Stimulated activated CD8-positive, alpha-beta memory T cell treated with anti-CD3 and anti-CD28 coated beads, Interleukin-4, amount 100 ng/mL, for 1 hour (primary cell): ENCODE data around the gene PICALM.

Experiments used
- DNase-seq, 2 donors: peaks; one replicate each; pipeline ENCODE4 v3.0.0-alpha.2; 2020; ENCODE audit warnings: low read depth in 2 of 2, low spot score in 1 of 2

PICALM gene

GRCh38 chr11:86047275-86047991 is 21.5 kb downstream of the PICALM start:
- DNase-seq: no peak

GRCh38 chr11:86046116-86046515 is 22.8 kb downstream of the PICALM start:
- no peak for DNase-seq

DNA sequence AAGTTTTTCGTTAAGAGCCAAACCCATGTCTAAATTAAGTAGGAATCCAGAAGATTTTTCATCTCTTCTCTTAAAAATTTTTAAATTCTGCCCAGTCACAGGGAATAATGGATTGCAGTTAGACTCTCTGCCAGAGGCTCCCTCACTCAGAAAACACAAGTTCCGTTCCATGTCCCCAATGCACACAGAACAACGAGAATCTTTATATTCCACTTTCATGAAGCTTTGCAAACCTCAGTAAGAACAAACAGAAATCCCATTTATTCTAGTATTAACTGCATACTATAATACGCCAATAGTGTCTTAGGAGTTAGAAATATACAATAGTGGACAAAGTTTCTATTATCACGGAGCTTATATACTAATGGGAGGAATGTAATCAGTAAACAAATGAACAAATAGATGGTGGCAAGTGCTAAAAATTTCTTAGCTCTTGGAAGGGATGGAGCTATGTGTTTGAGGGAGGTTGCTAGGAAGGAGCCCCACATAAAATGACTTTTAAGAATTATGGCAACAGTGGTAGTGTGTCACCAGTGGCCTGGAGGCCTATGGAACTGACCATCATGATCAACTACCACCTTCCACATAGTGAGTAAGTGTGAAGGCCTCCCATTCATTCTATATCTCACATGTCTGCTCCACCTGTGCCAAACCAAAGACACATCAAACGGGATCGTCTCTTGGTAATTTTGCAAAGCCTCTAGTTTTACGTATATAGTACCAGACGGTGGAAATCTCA is 24.9 kb downstream of the PICALM start:
- DNase-seq: no peak

DNA sequence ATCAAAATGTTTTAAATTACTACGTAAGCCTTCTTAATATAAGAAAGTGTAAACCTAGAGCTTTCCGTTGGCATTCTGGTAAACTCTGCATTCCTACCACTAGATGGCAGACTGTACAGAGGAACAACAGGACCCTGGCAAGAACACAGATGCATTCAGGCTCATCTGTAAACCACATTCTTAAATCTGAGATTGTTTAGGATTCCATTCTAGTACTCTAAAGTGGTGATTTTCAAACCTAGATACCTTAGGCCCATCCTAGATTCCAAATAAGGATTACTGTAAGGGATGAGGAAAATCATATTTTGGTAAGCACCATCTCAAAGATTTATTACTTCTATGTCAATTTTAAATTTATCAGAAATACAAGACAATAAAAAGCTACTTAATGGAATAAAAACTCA is 26.9 kb downstream of the PICALM start:
- DNase-seq: no peak

DNA sequence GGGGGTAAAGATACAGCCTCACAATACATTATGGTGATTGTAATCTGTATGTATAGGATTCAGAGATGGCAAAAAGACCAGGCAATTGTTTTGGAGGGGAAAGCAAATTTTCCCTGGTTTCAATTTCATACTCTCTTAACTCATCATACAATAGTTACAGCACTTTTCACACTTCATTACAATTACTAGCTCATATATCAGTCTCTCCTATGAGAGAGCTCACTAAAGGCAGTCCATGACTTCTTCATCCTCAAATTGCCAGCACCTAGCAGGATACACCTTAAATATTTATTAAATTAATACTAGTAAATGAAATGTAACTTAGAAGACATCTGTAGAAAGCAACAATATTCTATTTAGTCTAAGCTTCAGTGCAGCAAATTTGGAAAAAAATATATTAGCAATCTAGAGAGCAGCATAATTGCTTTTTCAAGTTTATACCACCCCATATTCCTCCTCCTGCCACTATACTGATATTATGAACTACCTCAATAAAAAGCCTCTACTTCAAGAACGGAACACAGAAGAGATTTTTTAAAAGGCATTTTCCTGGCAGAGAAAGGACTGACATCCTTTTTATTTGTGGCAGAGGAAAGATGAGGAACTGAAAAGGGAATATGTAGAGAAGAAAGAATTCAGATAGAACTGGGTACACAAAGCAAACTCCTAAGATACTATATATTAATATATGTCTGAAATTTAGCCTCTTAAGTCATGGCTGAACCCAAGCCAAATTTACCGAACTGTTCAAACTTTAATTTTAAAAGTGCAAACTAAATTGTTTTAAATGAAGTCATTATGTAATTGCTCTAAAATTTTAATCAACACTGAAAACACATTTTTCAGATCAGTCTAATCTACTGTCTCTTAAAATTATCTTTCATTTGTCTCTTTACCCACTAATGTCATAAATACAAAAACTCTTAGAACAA is 27.7 kb downstream of the PICALM start:
- no peak for DNase-seq

DNA sequence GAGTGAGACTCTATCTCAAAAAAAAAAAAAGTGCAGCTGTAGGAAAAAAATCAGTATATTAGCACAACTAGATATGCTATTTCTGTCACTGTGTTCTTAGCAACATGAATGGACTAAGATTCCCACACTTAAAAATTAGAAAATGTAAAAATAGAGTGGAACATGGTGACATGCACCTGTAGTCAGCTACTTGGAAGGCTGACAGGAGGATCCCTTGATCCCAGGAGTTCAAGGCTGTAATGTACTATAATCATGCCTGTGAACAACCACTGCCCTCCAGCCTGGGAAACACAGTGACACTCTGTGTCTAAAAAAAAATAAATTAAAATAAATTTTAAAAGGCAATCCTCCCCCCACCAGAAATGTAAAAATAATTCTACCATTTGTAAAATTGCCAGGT is 29.8 kb downstream of the PICALM start:
- no peak for DNase-seq

DNA sequence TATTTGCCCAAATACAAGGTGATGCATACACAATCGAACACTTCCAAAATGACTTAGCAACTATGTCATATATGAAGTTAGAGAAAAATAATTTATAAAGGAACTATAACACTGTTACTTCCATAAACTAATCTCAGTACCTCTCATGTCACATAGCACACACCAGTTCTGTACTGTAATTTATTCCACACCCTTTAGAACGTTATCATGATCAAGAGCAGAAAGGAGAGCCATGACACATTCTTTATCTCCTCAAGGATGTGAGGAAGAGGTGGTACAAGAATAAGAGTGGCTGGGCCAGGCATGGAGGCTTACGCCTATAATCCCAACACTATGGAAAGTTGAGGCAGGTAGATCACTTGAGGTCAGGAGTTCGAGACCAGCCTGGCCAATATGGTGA is 31.1 kb downstream of the PICALM start:
- no peak for DNase-seq

DNA sequence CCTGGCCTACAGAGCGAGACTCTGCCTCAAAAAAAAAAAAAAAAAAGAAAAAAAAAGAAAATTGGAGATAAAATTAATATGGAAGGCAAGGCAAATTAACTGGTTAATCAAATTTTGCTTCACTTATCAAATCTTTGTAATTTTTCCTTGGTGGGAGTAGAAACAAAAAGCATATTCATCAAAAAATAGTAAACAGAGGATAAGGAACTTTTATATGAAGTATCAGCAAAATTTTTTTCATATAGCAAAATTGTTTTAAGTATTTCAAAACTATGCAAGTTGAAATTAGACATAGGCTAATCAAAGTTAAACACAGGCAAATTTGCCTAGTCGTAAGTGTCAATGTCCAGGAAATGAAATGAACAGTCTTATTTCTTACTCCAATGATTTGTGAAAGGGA is 33.0 kb downstream of the PICALM start:
- no peak for DNase-seq

DNA sequence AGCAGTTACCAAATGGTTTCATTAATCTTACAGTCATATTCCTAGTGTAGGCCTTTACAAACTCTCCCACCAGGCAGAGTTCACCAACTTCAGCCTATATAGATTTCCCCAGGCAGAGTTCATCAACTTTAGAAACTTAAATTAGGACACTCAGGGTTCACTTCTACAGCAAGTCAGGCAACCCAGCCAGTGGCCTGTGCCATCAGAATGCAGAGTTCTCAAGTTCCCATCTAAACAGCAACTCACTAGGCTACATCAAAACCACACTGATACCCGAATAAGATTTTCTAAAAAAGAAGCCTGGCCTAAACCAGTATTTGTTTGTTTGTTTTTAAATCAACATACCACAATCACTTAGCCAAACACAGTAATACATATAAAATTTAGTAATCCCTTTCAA is 33.7 kb downstream of the PICALM start:
- DNase-seq: no peak

DNA sequence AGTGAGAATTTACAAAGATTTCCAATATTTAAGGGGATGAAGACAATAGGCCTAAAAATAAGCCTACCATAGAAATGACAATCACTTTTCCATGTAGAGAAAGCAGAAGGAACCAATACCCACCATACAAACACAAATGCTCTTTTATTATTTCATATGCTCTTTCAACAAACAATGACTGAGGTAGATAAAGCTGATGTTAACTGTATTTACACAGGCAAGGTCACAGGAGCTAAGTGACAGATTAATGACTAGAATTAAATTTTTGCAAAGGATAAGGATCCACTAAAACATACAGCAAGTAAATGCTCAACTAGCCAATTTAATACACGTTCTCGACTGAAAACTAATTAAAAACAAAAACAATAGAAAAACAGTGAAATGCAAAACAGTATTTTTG is 34.2 kb downstream of the PICALM start:
- DNase-seq: no peak

GRCh38 chr11:86021377-86021776 is 47.5 kb downstream of the PICALM start:
- no peak for DNase-seq

DNA sequence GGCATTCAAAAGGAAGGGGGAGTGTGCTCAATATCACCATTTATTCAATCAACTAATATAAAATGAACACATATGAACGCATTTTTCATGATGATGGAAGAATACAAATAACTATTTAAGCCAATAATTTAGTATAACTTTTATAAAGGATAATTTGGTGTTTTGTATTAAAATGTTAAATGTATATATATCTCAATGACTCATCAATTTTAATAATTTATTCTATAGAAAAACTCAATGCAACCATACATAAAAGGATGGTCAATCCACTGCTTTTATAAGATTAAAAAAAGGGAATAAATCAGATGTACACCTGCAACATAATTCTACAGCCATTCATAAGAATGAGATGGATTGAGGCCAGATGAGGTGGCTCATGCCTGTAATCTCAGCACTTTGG is 50.6 kb downstream of the PICALM start:
- DNase-seq: no peak

GRCh38 chr11:86016451-86016850 is 52.4 kb downstream of the PICALM start:
- no peak for DNase-seq

- no peak for DNase-seq
These were observed 53.2 kb downstream of the PICALM start for GRCh38 chr11:86015699-86016098.

GRCh38 chr11:86014221-86014620 is 54.7 kb downstream of the PICALM start:
- DNase-seq: no peak

DNA sequence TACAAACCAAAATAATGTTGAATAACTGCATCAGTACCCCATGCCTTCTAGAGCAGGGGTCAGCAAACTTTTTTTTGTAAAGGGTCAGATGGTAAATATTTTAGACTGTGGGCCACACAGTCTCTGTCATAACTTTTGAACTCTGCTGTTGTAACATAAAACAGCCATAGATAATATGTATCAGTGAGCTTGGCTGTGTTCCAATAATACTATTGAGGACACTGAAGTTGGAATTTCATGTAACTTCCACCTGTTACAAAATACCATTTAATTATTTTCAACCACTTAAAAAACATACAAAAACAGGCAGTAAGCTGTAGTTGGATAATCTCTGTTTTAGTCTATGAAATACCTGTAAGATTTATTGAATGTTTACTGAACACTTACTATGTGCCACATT is 55.2 kb downstream of the PICALM start:
- no peak for DNase-seq

DNA sequence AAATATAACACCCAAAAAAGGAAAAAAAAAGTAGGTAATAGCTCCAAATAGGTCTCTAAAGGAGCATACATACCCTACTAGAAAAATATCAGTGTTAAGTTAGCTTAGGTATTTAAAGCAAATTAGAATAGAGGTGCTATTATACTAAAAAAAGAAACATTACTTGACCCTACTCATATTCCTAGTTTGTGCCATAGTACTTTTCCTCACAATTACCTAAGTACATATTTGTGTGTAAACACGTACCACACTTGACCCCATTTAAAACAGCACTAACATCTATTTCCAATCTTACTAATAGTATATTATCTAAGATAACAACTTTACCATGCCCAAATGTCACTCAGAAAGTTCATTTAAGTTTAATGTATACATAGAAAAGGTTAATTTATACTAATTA is 57.7 kb downstream of the PICALM start:
- no peak for DNase-seq

DNA sequence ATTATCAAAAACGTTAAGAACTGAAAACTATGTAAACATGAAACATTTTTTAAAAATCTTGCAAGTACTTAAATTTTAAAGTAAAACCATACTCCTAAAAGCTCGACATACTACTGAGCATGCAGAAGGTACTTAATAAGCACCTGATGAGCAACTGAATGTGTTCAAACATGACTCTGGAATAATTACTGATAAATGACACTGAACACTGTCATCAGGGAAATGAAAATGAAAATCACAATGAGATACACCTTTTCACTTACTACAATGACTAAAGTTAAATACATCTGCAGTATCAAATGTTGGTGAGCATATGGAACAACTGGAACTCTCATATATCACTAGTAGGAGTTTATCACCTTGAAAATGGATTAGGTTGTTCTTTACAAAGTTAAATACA is 65.2 kb downstream of the PICALM start:
- DNase-seq: no peak

DNA sequence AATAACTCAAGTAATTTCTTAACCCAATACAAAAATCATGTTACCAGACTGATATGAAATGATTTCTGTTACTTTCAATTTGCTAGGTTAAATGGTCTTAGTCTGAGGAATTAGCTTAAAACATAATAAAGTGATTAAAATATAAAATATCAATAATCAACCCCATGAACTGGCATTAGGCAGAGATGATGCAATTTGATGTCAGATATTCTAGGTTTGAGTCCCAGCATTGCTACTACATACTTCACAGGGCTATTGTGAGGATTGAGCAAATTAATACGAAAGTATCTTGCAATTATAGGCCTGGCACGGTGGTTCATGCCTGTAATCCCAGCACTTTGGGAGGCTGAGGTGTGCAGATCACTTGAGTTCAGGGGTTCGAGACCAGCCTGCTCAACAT is 66.5 kb downstream of the PICALM start:
- no peak for DNase-seq

DNA sequence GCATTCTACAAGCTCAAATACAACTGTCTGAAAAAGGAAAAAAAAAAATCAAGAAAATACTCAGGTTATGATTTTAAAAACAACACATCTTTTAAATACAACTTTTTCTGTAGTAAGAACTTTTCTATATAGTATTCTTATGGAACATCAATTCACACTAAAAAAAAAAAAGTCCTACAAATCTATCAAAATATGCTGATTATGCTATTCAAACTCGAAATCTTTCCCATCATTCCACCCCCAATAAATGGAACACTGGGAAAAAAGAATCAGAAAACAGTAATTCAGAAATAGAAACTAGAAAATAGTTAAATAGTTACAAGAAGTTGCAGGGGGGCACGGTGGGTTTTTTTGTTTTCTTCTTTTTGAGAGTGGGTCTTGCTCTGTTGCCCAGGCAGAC is 77.4 kb downstream of the PICALM start:
- DNase-seq: no peak

DNA sequence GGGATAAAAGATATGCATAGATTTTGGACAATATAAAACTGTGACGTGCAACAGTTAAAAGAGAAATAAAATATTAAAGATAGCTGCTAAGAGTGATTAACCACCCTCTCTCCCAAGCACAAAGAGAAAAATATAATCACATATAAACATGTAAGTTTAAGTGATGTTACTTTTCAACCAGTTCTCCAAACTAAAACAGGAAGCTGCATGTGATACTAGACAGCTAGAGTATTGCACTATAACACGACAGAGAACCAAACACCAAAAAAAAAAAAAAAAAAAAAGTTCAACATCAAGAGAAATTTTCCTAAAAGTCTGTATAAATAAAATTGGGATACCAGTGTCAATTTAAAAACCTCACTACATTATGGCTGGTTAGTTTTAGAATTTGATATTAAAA is 79.1 kb downstream of the PICALM start:
- no peak for DNase-seq

DNA sequence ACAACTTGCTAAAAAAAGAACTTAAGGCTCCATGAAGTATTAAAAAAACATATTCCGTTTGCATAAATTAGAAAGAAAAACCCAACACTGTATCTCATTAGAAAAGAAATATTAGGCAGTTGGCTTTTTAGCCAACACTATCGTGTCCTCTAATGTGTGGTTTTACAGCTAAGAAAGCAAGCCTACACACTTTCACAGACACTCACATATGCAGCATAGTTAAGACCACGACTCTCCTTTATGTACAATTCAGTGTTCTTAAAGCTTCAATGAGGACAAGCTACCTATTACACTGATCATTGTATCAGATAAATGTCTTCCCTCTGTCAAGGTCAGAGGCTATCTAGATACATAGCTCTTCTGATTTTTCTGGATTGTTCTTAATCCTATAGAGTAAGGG is 80.1 kb downstream of the PICALM start:
- DNase-seq: no peak
